H9 (cell line): ENCODE measurements around the gene SQSTM1. TPM values are rescaled to one million over a fixed set of nuclear protein-coding genes. Genes with fewer than 3 reads are reported as not detected.

Experiments used
- DNase-seq: peaks from one replicate; pipeline ENCODE4 v3.0.0-alpha.2; 2017
- H2AFZ ChIP-seq: one replicate; pipeline ENCODE4 v1.6.1; 2013; ENCODE audit warnings: mild to moderate bottlenecking, low read length, control low read depth, moderate library complexity
- H2AK5ac ChIP-seq: 2 replicates; pipeline ENCODE4 v1.6.1; 2013; ENCODE audit warnings: low read length, control low read depth, mixed read lengths; ENCODE audit not compliant: insufficient read length
- H2BK120ac ChIP-seq: one replicate; pipeline ENCODE4 v1.6.1; 2013; ENCODE audit warnings: low read depth, mild to moderate bottlenecking, low read length, control low read depth, inconsistent platforms; ENCODE audit not compliant: poor library complexity, severe bottlenecking
- H2BK12ac ChIP-seq: 2 replicates; pipeline ENCODE4 v1.6.1; 2013; ENCODE audit warnings: low read length, control low read depth, mixed read lengths, low read depth; ENCODE audit not compliant: insufficient read length
- H2BK15ac ChIP-seq: 2 replicates; pipeline ENCODE4 v1.6.1; 2013; ENCODE audit warnings: low read depth, low read length, control low read depth
- H2BK20ac ChIP-seq: one replicate; pipeline ENCODE4 v1.6.1; 2013; ENCODE audit warnings: low read depth, mild to moderate bottlenecking, low read length, control low read depth, inconsistent platforms; ENCODE audit not compliant: poor library complexity, severe bottlenecking
- H2BK5ac ChIP-seq: 2 replicates; pipeline ENCODE4 v1.6.1; 2013; ENCODE audit warnings: low read length, control low read depth, mixed read lengths; ENCODE audit not compliant: insufficient read length
- H3K14ac ChIP-seq: 2 replicates; pipeline ENCODE4 v1.6.1; 2013; ENCODE audit warnings: low read length, control low read depth; ENCODE audit not compliant: insufficient read depth
- H3K18ac ChIP-seq: 2 replicates; pipeline ENCODE4 v1.6.1; 2013; ENCODE audit warnings: low read depth, mild to moderate bottlenecking, mixed read lengths, low read length, control low read depth; ENCODE audit not compliant: insufficient read length
- H3K23ac ChIP-seq: 2 replicates; pipeline ENCODE4 v1.6.1; 2013; ENCODE audit warnings: low read length, control low read depth, mixed read lengths, low read depth; ENCODE audit not compliant: insufficient read length
- H3K23me2 ChIP-seq: 2 replicates; pipeline ENCODE4 v1.6.1; 2013; ENCODE audit warnings: low read depth, mild to moderate bottlenecking, mixed read lengths, low read length, control low read depth; ENCODE audit not compliant: insufficient read length, poor library complexity, severe bottlenecking
- H3K27ac ChIP-seq: 2 replicates; pipeline ENCODE4 v1.5.1; 2013; ENCODE audit warnings: low read length, control low read depth, mixed read lengths, low read depth; ENCODE audit not compliant: insufficient read length
- H3K27me3 ChIP-seq: 2 replicates; pipeline ENCODE4 v1.6.1; 2013; ENCODE audit warnings: low read length, control low read depth, inconsistent platforms; ENCODE audit not compliant: insufficient read depth
- H3K4ac ChIP-seq: 2 replicates; pipeline ENCODE4 v1.6.1; 2013; ENCODE audit warnings: low read depth, mild to moderate bottlenecking, control low read depth, inconsistent platforms, low read length, moderate library complexity
- H3K4me1 ChIP-seq: 2 replicates; pipeline ENCODE4 v1.6.1; 2013; ENCODE audit warnings: low read length, control low read depth, inconsistent platforms; ENCODE audit not compliant: insufficient read depth
- H3K4me2 ChIP-seq: 2 replicates; pipeline ENCODE4 v1.6.1; 2013; ENCODE audit warnings: low read length, control low read depth, mixed read lengths; ENCODE audit not compliant: insufficient read length, insufficient read depth
- H3K56ac ChIP-seq: 2 replicates; pipeline ENCODE4 v1.6.1; 2013; ENCODE audit warnings: low read depth, mild to moderate bottlenecking, mixed read lengths, low read length, control low read depth; ENCODE audit not compliant: insufficient read length
- H3K79me1 ChIP-seq: 2 replicates; pipeline ENCODE4 v1.6.1; 2013; ENCODE audit warnings: low read depth, mild to moderate bottlenecking, moderate library complexity, low read length, control low read depth, inconsistent platforms; ENCODE audit not compliant: insufficient read depth, poor library complexity, severe bottlenecking
- H3K79me2 ChIP-seq: 2 replicates; pipeline ENCODE4 v1.6.1; 2013; ENCODE audit warnings: low read length, control low read depth, inconsistent platforms; ENCODE audit not compliant: insufficient read depth
- H3K9ac ChIP-seq: 2 replicates; pipeline ENCODE4 v1.6.1; 2013; ENCODE audit warnings: low read length, control low read depth, mixed read lengths; ENCODE audit not compliant: insufficient read length; ENCODE audit errors: extremely low read depth
- H3K9me3 ChIP-seq: one replicate; pipeline ENCODE4 v1.6.1; 2013; ENCODE audit warnings: low read depth, low read length, inconsistent platforms; ENCODE audit not compliant: control insufficient read depth
- H3T11ph ChIP-seq: one replicate; pipeline ENCODE4 v1.6.1; 2013; ENCODE audit warnings: mild to moderate bottlenecking, low read length, control low read depth, inconsistent platforms
- H4K20me1 ChIP-seq: one replicate; pipeline ENCODE4 v1.6.1; 2013; ENCODE audit not compliant: control insufficient read depth, insufficient read length, insufficient read depth
- H4K5ac ChIP-seq: 2 replicates; pipeline ENCODE4 v1.6.1; 2013; ENCODE audit warnings: low read depth, mild to moderate bottlenecking, mixed read lengths, low read length, control low read depth; ENCODE audit not compliant: insufficient read length
- H4K8ac ChIP-seq: replicated peaks from 2 replicates; pipeline ENCODE4 v1.6.1; 2013; ENCODE audit warnings: low read length, control low read depth, mixed read lengths, low read depth; ENCODE audit not compliant: insufficient read length
- H4K91ac ChIP-seq: 2 replicates; pipeline ENCODE4 v1.6.1; 2013; ENCODE audit warnings: low read depth, mild to moderate bottlenecking, moderate library complexity, mixed read lengths, low read length, control low read depth; ENCODE audit not compliant: insufficient read length
- H3K27ac Mint-ChIP-seq, 3 experiments: 2 replicates in 2 of 3; 3 replicates in 1 of 3; pipeline ENCODE4 v1.8.0; 2020 to 2021; ENCODE audit warnings: mixed read lengths in 3 of 3, mild to moderate bottlenecking in 1 of 3, moderate library complexity in 1 of 3
- H3K27me3 Mint-ChIP-seq: 2 replicates; pipeline ENCODE4 v1.8.0; 2021; ENCODE audit warnings: low read depth, mild to moderate bottlenecking, moderate library complexity, mixed read lengths
- H3K36me3 Mint-ChIP-seq, 3 experiments: 2 replicates in 2 of 3; 3 replicates in 1 of 3; pipeline ENCODE4 v1.8.0; 2020 to 2021; ENCODE audit warnings: low read depth in 3 of 3, mixed read lengths in 3 of 3; ENCODE audit not compliant: insufficient read depth in 1 of 3
- H3K4me1 Mint-ChIP-seq, 2 experiments: 2 replicates each; pipeline ENCODE4 v1.8.0; 2020; ENCODE audit warnings: mixed read lengths in 2 of 2
- H3K4me3 Mint-ChIP-seq, 2 experiments: 2 replicates in 1 of 2; 3 replicates in 1 of 2; pipeline ENCODE4 v1.8.0; 2020 to 2021; ENCODE audit warnings: mild to moderate bottlenecking in 2 of 2, mixed read lengths in 2 of 2, moderate library complexity in 1 of 2
- H3K9me3 Mint-ChIP-seq, 2 experiments: 2 replicates in 1 of 2; 3 replicates in 1 of 2; pipeline ENCODE4 v1.8.0; 2020; ENCODE audit warnings: mild to moderate bottlenecking in 2 of 2, mixed read lengths in 2 of 2, moderate library complexity in 1 of 2
- WGBS: extraction: QIAGEN DNeasy Blood & Tissue Kit; methylation state at CpG from one replicate; pipeline ENCODE4 v1.1.7; 2013; ENCODE audit warnings: missing lambda C conversion rate, low lambda C conversion rate, mixed read lengths; ENCODE audit not compliant: insufficient read length; ENCODE audit errors: extremely low coverage; 5-methylcytosine and 5-hydroxymethylcytosine counted together
- total RNA-seq: library from RNA; stranded (reverse); gene quantifications from 2 replicates; pipeline ENCODE4 v1.2.1, GENCODE V29; 2021
- TF ChIP-seq, protein P1 (sequence below): fragments of 200-600 bp; sonication (generic); conservative IDR thresholded peaks from 3 replicates; pipeline ENCODE4 v1.8.0; 2021; ENCODE audit warnings: antibody characterized with exemption, mild to moderate bottlenecking

Gene SQSTM1
- total RNA-seq, 1 experiment from 2014 or later, result 144 TPM

DNA sequence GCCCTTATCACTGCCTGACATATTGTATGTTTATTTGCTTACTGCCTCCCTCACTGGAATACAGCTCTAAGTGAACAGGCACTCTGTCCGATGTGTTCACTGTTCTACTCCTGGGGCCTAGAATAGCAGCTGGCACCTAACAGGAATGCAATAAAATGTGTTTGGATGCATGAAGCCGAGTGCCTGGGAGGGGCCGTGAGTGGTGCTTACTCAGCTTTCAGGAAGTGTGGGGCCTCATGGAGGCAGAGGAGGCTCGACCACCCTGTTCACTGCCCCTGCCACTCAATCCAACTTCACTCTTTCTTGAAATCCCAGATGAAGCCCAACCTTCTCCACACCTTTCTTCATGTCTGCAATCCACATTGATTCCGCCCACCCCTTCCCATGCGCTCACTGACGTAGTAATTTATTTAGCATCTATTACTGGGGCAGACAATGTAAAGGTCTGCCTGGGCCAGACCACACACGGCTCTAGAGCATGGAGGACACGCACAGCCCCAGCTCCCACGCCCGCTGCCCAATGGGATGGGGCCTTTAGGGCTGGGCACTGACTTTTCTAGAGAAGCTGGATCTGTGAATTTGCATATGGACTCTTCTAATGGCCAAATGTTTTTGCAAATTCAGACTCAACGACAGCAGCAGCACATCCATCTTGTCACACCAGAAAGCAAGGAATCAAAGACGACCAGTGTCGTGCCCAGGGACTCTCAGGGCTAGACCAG is 65.6 kb downstream of the SQSTM1 start:
- Histone ChIP-seq H2BK12ac (no peak overlapping the region), H3K79me2 (no peaks in the 10 kb centered on the region), H3K27me3 (no peaks in the 10 kb centered on the region), H2AFZ (no peak overlapping the region), H3K18ac (no peak overlapping the region), H2BK5ac (no peak overlapping the region), H3K9ac (no peak overlapping the region), H3K79me1 (no peaks in the 10 kb centered on the region), H2BK15ac (no peak overlapping the region), H2AK5ac (no peak overlapping the region), H3K23ac (no peak overlapping the region), H3K23me2 (no peaks in the 10 kb centered on the region), H2BK120ac (no peak overlapping the region), H3K4me1 (no peaks in the 10 kb centered on the region), H3K56ac (no peak overlapping the region), H3K27ac (no peak overlapping the region), H4K5ac (no peak overlapping the region), H3K9me3 (peaks cover 15% of the 10 kb centered on the region), H3K4me2 (no peak overlapping the region), H3K14ac (no peak overlapping the region), H3K4ac (no peak overlapping the region), H4K8ac (no peak overlapping the region), H4K20me1 (no peaks in the 10 kb centered on the region), H2BK20ac (no peak overlapping the region), H4K91ac (no peak overlapping the region), H3T11ph (no peak overlapping the region)
- H3K36me3 Mint-ChIP-seq, result peaks cover 56 to 83% (median 80%) of the 10 kb centered on the region in 3 experiments
- TF ChIP-seq, protein P1, sequence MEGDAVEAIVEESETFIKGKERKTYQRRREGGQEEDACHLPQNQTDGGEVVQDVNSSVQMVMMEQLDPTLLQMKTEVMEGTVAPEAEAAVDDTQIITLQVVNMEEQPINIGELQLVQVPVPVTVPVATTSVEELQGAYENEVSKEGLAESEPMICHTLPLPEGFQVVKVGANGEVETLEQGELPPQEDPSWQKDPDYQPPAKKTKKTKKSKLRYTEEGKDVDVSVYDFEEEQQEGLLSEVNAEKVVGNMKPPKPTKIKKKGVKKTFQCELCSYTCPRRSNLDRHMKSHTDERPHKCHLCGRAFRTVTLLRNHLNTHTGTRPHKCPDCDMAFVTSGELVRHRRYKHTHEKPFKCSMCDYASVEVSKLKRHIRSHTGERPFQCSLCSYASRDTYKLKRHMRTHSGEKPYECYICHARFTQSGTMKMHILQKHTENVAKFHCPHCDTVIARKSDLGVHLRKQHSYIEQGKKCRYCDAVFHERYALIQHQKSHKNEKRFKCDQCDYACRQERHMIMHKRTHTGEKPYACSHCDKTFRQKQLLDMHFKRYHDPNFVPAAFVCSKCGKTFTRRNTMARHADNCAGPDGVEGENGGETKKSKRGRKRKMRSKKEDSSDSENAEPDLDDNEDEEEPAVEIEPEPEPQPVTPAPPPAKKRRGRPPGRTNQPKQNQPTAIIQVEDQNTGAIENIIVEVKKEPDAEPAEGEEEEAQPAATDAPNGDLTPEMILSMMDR, result no peak
- H3K4me3 Mint-ChIP-seq, result no peak overlapping the region
- H3K4me1 Mint-ChIP-seq, result no peaks in the 10 kb centered on the region
- no peak for DNase-seq
- WGBS, result no CpG with 5 or more reads among the region's 14 CpGs
- peaks cover 2% of the 10 kb centered on the region for H3K27me3 Mint-ChIP-seq
- H3K9me3 Mint-ChIP-seq, result peaks cover 26 to 30% of the 10 kb centered on the region in 2 experiments
- H3K27ac Mint-ChIP-seq, result no peak overlapping the region
